Neural progenitor cell (in vitro differentiated cells): ENCODE results near the gene KRT6B. TPM values are rescaled to one million over a fixed set of nuclear protein-coding genes. Genes with fewer than 3 reads are reported as not detected.

Experiments used
- DNase-seq: peaks from one replicate; pipeline ENCODE4 v3.0.0-alpha.2; 2016; ENCODE audit warnings: low spot score
- H2AFZ ChIP-seq: fragments of 200-600 bp; sonication (generic); replicated peaks from 2 replicates; pipeline ENCODE4 v1.6.1; 2016; ENCODE audit warnings: antibody characterized with exemption
- H3F3A ChIP-seq: fragments of 200-600 bp; sonication (generic); 2 replicates; pipeline ENCODE4 v1.6.1; 2016; ENCODE audit warnings: antibody characterized with exemption, low read depth
- H3K27ac ChIP-seq: fragments of 200-600 bp; sonication (generic); 2 replicates; pipeline ENCODE4 v1.5.1; 2016; ENCODE audit warnings: mild to moderate bottlenecking
- H3K27me3 ChIP-seq: fragments of 200-600 bp; sonication (generic); 2 replicates; pipeline ENCODE4 v1.6.1; 2016; ENCODE audit warnings: mild to moderate bottlenecking, moderate library complexity
- H3K36me3 ChIP-seq: fragments of 200-600 bp; sonication (generic); 2 replicates; pipeline ENCODE4 v1.5.1; 2016
- H3K4me1 ChIP-seq: fragments of 200-600 bp; sonication (generic); 2 replicates; pipeline ENCODE4 v1.6.1; 2016; ENCODE audit warnings: mixed run types
- H3K4me2 ChIP-seq: fragments of 200-600 bp; sonication (generic); 2 replicates; pipeline ENCODE4 v1.6.1; 2016
- H3K4me3 ChIP-seq: fragments of 200-600 bp; sonication (generic); 2 replicates; pipeline ENCODE4 v1.5.1; 2016
- H3K79me2 ChIP-seq: fragments of 200-600 bp; sonication (generic); 2 replicates; pipeline ENCODE4 v1.6.1; 2016; ENCODE audit warnings: low read depth
- H3K9ac ChIP-seq: fragments of 200-600 bp; sonication (generic); 2 replicates; pipeline ENCODE4 v1.6.1; 2016
- H3K9me3 ChIP-seq: fragments of 200-600 bp; sonication (generic); 2 replicates; pipeline ENCODE4 v1.5.1; 2016; ENCODE audit warnings: low read depth
- H4K20me1 ChIP-seq: fragments of 200-600 bp; sonication (generic); 2 replicates; pipeline ENCODE4 v1.6.1; 2016; ENCODE audit warnings: low read depth
- H3K27ac Mint-ChIP-seq: 3 replicates; pipeline ENCODE4 v1.8.0; 2021; ENCODE audit warnings: mixed read lengths
- H3K27me3 Mint-ChIP-seq: 2 replicates; pipeline ENCODE4 v1.8.0; 2022; ENCODE audit warnings: low read depth, mild to moderate bottlenecking, inconsistent platforms, moderate library complexity, mixed read lengths; ENCODE audit not compliant: insufficient read depth
- H3K36me3 Mint-ChIP-seq: 3 replicates; pipeline ENCODE4 v1.8.0; 2021; ENCODE audit warnings: mixed read lengths
- H3K4me1 Mint-ChIP-seq: 3 replicates; pipeline ENCODE4 v1.8.0; 2021; ENCODE audit warnings: mixed read lengths
- H3K4me3 Mint-ChIP-seq: 3 replicates; pipeline ENCODE4 v1.8.0; 2021; ENCODE audit warnings: mild to moderate bottlenecking, moderate library complexity, mixed read lengths
- H3K9me3 Mint-ChIP-seq: 3 replicates; pipeline ENCODE4 v1.8.0; 2020; ENCODE audit warnings: mixed read lengths
- EZH2 ChIP-seq: fragments of 200-600 bp; sonication (generic); IDR thresholded peaks from 2 replicates; pipeline ENCODE4 v1.6.1; 2017; ENCODE audit warnings: antibody characterized with exemption, mild to moderate bottlenecking, moderate library complexity
- EZH2phosphoT487 ChIP-seq: fragments of 200-600 bp; sonication (generic); IDR thresholded peaks from 2 replicates; pipeline ENCODE4 v1.6.1; 2017; ENCODE audit warnings: antibody characterized with exemption
- total RNA-seq: library from RNA; depleted of rRNA; stranded (reverse); fragments of >200 nt; gene quantifications from 2 replicates; pipeline ENCODE4 v1.2.3, GENCODE V29; 2015; ENCODE audit warnings: low replicate concordance
- TF ChIP-seq, protein P1 (sequence below): fragments of 200-600 bp; sonication (generic); IDR thresholded peaks from 2 replicates; pipeline ENCODE4 v1.5.1; 2017; ENCODE audit warnings: antibody characterized with exemption, mild to moderate bottlenecking

The KRT6B gene
- total RNA-seq, 1 donor from 2014 or later, result not detected

DNA sequence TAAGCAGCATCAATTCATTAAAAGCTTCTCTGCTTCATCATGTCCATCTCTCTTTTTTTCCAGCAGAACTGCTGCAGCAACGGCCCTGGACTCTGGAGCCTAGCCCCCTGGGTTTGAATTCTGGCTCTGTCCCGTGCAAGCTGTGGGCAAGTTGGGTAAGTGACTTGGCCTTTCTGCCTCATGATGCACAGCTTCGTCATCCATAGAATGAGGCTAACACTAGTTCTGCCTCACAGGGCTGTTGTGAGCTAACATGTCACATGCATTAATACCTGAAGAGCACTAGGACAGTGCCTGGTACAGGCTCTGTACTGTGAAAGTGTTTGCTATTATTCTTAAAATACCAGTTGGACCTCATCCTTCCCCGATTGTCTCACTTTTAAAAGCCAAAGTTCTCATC is 50.0 kb downstream of the KRT6B start:
- H3K27me3 ChIP-seq, result no peaks in the 10 kb centered on the region
- H3K4me2 ChIP-seq, result no peak overlapping the region
- peaks cover 3% of the 10 kb centered on the region for H3K27me3 Mint-ChIP-seq
- no peaks in the 10 kb centered on the region for H4K20me1 ChIP-seq
- H3K79me2 ChIP-seq, result no peaks in the 10 kb centered on the region
- H3F3A ChIP-seq, result no peaks in the 10 kb centered on the region
- TF ChIP-seq EZH2phosphoT487 (no peak), EZH2 (no peak)
- TF ChIP-seq, protein P1, sequence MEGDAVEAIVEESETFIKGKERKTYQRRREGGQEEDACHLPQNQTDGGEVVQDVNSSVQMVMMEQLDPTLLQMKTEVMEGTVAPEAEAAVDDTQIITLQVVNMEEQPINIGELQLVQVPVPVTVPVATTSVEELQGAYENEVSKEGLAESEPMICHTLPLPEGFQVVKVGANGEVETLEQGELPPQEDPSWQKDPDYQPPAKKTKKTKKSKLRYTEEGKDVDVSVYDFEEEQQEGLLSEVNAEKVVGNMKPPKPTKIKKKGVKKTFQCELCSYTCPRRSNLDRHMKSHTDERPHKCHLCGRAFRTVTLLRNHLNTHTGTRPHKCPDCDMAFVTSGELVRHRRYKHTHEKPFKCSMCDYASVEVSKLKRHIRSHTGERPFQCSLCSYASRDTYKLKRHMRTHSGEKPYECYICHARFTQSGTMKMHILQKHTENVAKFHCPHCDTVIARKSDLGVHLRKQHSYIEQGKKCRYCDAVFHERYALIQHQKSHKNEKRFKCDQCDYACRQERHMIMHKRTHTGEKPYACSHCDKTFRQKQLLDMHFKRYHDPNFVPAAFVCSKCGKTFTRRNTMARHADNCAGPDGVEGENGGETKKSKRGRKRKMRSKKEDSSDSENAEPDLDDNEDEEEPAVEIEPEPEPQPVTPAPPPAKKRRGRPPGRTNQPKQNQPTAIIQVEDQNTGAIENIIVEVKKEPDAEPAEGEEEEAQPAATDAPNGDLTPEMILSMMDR, result no peak
- no peak overlapping the region for H3K9ac ChIP-seq
- no peaks in the 10 kb centered on the region for H3K9me3 ChIP-seq
- H3K9me3 Mint-ChIP-seq, result no peaks in the 10 kb centered on the region
- H3K36me3 ChIP-seq, result no peaks in the 10 kb centered on the region
- H3K36me3 Mint-ChIP-seq, result no peaks in the 10 kb centered on the region
- H3K4me1 ChIP-seq, result peaks cover 4% of the 10 kb centered on the region
- no peak overlapping the region for H3K27ac ChIP-seq
- no peak overlapping the region for H3K4me3 Mint-ChIP-seq
- no peak overlapping the region for H3K27ac Mint-ChIP-seq
- no peak overlapping the region for H3K4me3 ChIP-seq
- H3K4me1 Mint-ChIP-seq, result peaks cover 5% of the 10 kb centered on the region
- no peak overlapping the region for H2AFZ ChIP-seq
- no peak for DNase-seq

DNA sequence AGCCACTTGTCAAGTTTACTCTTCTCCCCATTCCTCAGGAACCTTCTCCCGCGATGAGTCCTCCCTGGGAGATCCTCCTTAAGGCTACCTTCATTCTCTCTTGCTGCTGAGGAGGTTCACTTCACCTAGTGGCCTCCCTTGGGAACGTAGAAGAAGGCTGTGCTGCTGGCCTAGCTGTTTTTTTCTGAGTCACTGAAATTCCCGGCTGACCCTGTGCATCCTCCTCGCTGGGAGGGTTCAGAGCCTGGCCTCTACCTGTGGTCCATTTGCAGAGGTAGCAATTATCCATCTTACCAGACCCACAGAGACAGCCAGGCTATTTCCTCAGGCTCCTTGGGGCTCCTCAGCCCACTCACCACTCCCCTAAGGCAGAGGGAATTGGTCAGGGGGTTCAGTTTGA is 50.4 kb downstream of the KRT6B start:
- Histone ChIP-seq H4K20me1 (no peaks in the 10 kb centered on the region), H3K9ac (no peak overlapping the region), H3K4me1 (peaks cover 4% of the 10 kb centered on the region), H3K27me3 (no peaks in the 10 kb centered on the region), H3K4me3 (no peak overlapping the region), H3K79me2 (no peaks in the 10 kb centered on the region), H3K36me3 (no peaks in the 10 kb centered on the region), H2AFZ (no peak overlapping the region), H3K4me2 (no peak overlapping the region), H3K27ac (no peak overlapping the region), H3K9me3 (no peaks in the 10 kb centered on the region), H3F3A (no peaks in the 10 kb centered on the region)
- H3K9me3 Mint-ChIP-seq, result no peaks in the 10 kb centered on the region
- no peak for DNase-seq
- H3K4me1 Mint-ChIP-seq, result peaks cover 5% of the 10 kb centered on the region
- no peaks in the 10 kb centered on the region for H3K36me3 Mint-ChIP-seq
- no peak overlapping the region for H3K4me3 Mint-ChIP-seq
- peaks cover 3% of the 10 kb centered on the region for H3K27me3 Mint-ChIP-seq
- H3K27ac Mint-ChIP-seq, result no peak overlapping the region
- TF ChIP-seq, protein P1, result no peak
- TF ChIP-seq EZH2phosphoT487 (no peak), EZH2 (no peak)

DNA sequence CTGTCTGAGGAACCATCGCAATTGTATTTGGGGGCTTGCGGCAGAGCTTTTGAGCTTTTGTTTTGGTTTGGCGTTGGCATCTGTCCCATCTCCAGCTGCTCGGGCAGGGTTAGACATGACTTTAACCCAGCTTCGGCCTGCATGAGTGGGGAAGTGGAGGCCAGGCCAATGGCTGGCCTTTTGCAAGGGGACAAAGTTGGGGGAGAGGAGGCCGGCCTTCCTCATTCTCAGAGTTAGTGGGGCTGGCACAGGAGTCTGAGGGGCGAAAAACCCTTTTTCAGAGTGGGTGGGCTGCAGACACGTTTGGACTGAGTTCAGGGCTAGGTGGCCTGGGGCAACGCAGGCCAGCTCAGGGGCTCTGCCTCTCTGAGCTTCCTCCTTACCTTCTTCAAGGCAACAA is 51.0 kb downstream of the KRT6B start:
- TF ChIP-seq, protein P1, result no peak
- no peak for TF ChIP-seq EZH2
- TF ChIP-seq EZH2phosphoT487, result no peak
- H3K27ac Mint-ChIP-seq, result no peak overlapping the region

More for the DNA sequence above, 51.0 kb downstream of the KRT6B start:
- no peak for DNase-seq
- H2AFZ ChIP-seq, result no peak overlapping the region
- H3K4me3 ChIP-seq, result no peak overlapping the region
- no peak overlapping the region for H3K4me3 Mint-ChIP-seq
- H4K20me1 ChIP-seq, result no peaks in the 10 kb centered on the region
- no peaks in the 10 kb centered on the region for H3K36me3 ChIP-seq
- H3K4me1 ChIP-seq, result peaks cover 4% of the 10 kb centered on the region
- H3F3A ChIP-seq, result no peaks in the 10 kb centered on the region
- no peak overlapping the region for H3K27ac ChIP-seq
- peaks cover 5% of the 10 kb centered on the region for H3K4me1 Mint-ChIP-seq
- peaks cover 5% of the 10 kb centered on the region for H3K27me3 Mint-ChIP-seq
- H3K27me3 ChIP-seq, result no peaks in the 10 kb centered on the region
- H3K36me3 Mint-ChIP-seq, result no peaks in the 10 kb centered on the region
- no peak overlapping the region for H3K9ac ChIP-seq
- H3K4me2 ChIP-seq, result no peak overlapping the region
- no peaks in the 10 kb centered on the region for H3K9me3 ChIP-seq
- no peaks in the 10 kb centered on the region for H3K9me3 Mint-ChIP-seq
- no peaks in the 10 kb centered on the region for H3K79me2 ChIP-seq
